Measurements from ENCODE around the gene DPF1. TPM values are rescaled to one million over a fixed set of nuclear protein-coding genes. Genes with fewer than 3 reads are reported as not detected.

DPF1 gene
- total and polyA plus RNA-seq, 10 of the 15 experiments (the other 5 are each of a cell fraction or from before 2014, with no cell fraction given), result 0.11 to 4.3 (median 2.4) TPM

DNA sequence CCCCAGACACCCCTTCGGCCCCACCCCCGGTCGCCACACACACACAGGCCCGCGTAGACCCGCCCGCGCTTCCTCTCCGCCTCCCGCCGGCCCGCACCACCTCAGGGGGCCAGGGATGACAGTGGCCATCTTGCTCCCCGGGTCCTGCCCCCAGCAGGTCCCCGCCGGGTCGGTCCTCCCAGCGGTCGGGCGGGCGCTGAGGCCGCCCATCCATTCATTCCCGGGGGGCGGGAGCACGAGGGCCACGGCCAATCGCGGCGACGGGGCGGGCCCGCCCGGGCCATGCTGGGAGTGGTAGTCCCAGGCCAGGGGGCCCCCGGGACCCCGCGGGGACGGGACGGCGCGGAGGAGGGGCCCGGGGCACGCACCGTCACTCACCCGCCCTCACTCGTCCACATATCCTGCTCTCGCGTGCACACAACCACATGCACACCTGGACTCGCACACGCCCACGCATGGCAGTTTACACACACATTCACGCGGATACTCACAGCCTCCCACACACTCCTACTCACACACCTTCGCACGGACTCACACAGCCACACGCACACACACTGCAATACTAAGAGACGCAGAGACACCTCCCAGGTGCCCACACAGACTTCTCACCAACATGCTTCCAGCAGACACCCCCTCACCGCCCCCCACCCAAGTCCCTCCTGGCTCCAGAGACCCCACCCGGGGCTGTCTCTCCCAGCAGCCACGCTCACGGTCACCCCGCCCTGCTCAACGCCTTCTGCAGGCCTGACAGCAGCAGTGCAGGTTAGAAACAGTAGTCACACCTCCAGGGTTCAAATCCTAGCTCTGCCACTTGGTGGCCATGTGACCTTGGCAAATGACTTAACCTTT lies at the start of gene DPF1 (continued):
- TF ChIP-seq, protein P1, sequence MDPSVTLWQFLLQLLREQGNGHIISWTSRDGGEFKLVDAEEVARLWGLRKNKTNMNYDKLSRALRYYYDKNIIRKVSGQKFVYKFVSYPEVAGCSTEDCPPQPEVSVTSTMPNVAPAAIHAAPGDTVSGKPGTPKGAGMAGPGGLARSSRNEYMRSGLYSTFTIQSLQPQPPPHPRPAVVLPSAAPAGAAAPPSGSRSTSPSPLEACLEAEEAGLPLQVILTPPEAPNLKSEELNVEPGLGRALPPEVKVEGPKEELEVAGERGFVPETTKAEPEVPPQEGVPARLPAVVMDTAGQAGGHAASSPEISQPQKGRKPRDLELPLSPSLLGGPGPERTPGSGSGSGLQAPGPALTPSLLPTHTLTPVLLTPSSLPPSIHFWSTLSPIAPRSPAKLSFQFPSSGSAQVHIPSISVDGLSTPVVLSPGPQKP (IDR thresholded peaks at IDR 0.05; ENCODE audit: low read depth, low read length), result no peak
- TF ChIP-seq HDGF (IDR thresholded peaks at IDR 0.05), result peak; percentile 77; the same call in 1 of the 2 replicates
- TF ChIP-seq HDAC6 (IDR thresholded peaks at IDR 0.05; ENCODE audit: unreplicated experiment), result no peak
- no peak for TF ChIP-seq NFXL1 (IDR thresholded peaks at IDR 0.05; ENCODE audit: borderline replicate concordance)
- TF ChIP-seq EGR1 (IDR thresholded peaks at IDR 0.05; ENCODE audit: borderline replicate concordance in 1 of 2, low read depth in 2 of 2, low read length in 2 of 2), result peak; percentile 90 to 98
- no peak for TF ChIP-seq HDAC2 (IDR thresholded peaks at IDR 0.05)
- TF ChIP-seq, protein P2, sequence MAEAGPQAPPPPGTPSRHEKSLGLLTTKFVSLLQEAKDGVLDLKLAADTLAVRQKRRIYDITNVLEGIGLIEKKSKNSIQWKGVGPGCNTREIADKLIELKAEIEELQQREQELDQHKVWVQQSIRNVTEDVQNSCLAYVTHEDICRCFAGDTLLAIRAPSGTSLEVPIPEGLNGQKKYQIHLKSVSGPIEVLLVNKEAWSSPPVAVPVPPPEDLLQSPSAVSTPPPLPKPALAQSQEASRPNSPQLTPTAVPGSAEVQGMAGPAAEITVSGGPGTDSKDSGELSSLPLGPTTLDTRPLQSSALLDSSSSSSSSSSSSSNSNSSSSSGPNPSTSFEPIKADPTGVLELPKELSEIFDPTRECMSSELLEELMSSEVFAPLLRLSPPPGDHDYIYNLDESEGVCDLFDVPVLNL (IDR thresholded peaks at IDR 0.05; ENCODE audit: low read depth, low read length), result no peak
- no peak for TF ChIP-seq BMI1 (IDR thresholded peaks at IDR 0.05; ENCODE audit: borderline replicate concordance)
- no peak for TF ChIP-seq WRNIP1 (IDR thresholded peaks at IDR 0.05; ENCODE audit: borderline replicate concordance, low read depth, low read length)
- peak; percentile 92 for TF ChIP-seq TCF3 (IDR thresholded peaks at IDR 0.05; ENCODE audit: borderline replicate concordance, insufficient read depth, low read depth, low read length)
- peak; percentile 47; the same call in 1 of the 2 replicates for TF ChIP-seq PAX5 (IDR thresholded peaks at IDR 0.05; ENCODE audit: borderline replicate concordance, low read depth, low read length)
- TF ChIP-seq CHD4 (IDR thresholded peaks at IDR 0.05), result no peak
- TF ChIP-seq, protein P3, sequence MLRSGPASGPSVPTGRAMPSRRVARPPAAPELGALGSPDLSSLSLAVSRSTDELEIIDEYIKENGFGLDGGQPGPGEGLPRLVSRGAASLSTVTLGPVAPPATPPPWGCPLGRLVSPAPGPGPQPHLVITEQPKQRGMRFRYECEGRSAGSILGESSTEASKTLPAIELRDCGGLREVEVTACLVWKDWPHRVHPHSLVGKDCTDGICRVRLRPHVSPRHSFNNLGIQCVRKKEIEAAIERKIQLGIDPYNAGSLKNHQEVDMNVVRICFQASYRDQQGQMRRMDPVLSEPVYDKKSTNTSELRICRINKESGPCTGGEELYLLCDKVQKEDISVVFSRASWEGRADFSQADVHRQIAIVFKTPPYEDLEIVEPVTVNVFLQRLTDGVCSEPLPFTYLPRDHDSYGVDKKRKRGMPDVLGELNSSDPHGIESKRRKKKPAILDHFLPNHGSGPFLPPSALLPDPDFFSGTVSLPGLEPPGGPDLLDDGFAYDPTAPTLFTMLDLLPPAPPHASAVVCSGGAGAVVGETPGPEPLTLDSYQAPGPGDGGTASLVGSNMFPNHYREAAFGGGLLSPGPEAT (IDR thresholded peaks at IDR 0.05; ENCODE audit: low read depth), result no peak
- TF ChIP-seq RUNX3 (IDR thresholded peaks at IDR 0.05; ENCODE audit: low read length), result peak; percentile 81
- TF ChIP-seq, protein P4, sequence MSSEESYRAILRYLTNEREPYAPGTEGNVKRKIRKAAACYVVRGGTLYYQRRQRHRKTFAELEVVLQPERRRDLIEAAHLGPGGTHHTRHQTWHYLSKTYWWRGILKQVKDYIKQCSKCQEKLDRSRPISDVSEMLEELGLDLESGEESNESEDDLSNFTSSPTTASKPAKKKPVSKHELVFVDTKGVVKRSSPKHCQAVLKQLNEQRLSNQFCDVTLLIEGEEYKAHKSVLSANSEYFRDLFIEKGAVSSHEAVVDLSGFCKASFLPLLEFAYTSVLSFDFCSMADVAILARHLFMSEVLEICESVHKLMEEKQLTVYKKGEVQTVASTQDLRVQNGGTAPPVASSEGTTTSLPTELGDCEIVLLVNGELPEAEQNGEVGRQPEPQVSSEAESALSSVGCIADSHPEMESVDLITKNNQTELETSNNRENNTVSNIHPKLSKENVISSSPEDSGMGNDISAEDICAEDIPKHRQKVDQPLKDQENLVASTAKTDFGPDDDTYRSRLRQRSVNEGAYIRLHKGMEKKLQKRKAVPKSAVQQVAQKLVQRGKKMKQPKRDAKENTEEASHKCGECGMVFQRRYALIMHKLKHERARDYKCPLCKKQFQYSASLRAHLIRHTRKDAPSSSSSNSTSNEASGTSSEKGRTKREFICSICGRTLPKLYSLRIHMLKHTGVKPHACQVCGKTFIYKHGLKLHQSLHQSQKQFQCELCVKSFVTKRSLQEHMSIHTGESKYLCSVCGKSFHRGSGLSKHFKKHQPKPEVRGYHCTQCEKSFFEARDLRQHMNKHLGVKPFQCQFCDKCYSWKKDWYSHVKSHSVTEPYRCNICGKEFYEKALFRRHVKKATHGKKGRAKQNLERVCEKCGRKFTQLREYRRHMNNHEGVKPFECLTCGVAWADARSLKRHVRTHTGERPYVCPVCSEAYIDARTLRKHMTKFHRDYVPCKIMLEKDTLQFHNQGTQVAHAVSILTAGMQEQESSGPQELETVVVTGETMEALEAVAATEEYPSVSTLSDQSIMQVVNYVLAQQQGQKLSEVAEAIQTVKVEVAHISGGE (CRISPR knock-in tag; IDR thresholded peaks at IDR 0.05), result no peak
- TF ChIP-seq, protein P5, sequence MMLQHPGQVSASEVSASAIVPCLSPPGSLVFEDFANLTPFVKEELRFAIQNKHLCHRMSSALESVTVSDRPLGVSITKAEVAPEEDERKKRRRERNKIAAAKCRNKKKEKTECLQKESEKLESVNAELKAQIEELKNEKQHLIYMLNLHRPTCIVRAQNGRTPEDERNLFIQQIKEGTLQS (IDR thresholded peaks at IDR 0.05; ENCODE audit: borderline replicate concordance, extremely low read depth, low read depth, low read length), result 0 out of 2 replicates have a peak, but pooled peaks have one; percentile 24
- 0 out of 2 replicates have a peak, but pooled peaks have one; percentile 19 for TF ChIP-seq RAD21 (IDR thresholded peaks at IDR 0.05; ENCODE audit: insufficient read depth, low read depth, low read length)
- no peak for TF ChIP-seq NR2C2 (IDR thresholded peaks at IDR 0.05; ENCODE audit: borderline replicate concordance, control insufficient read depth, insufficient read length, low read depth)
- TF ChIP-seq, protein P6, sequence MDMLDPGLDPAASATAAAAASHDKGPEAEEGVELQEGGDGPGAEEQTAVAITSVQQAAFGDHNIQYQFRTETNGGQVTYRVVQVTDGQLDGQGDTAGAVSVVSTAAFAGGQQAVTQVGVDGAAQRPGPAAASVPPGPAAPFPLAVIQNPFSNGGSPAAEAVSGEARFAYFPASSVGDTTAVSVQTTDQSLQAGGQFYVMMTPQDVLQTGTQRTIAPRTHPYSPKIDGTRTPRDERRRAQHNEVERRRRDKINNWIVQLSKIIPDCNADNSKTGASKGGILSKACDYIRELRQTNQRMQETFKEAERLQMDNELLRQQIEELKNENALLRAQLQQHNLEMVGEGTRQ (IDR thresholded peaks at IDR 0.05; ENCODE audit: borderline replicate concordance, low read depth, low read length), result no peak; the same call in 1 of the 2 replicates
- TF ChIP-seq IKZF1 (conservative IDR thresholded peaks at IDR 0.05), result peak; percentile 84
